Measurements from ENCODE around the gene LYPD6. TPM values are rescaled to one million over a fixed set of nuclear protein-coding genes. Genes with fewer than 3 reads are reported as not detected.
"Not testable (repeated sequence)": the region's sequence is repeated elsewhere in the genome, so short reads cannot be mapped to it uniquely, and the experiment has no call there.

Gene LYPD6
- total RNA-seq, 1 donor from 2014 or later, result 12.2 TPM

DNA sequence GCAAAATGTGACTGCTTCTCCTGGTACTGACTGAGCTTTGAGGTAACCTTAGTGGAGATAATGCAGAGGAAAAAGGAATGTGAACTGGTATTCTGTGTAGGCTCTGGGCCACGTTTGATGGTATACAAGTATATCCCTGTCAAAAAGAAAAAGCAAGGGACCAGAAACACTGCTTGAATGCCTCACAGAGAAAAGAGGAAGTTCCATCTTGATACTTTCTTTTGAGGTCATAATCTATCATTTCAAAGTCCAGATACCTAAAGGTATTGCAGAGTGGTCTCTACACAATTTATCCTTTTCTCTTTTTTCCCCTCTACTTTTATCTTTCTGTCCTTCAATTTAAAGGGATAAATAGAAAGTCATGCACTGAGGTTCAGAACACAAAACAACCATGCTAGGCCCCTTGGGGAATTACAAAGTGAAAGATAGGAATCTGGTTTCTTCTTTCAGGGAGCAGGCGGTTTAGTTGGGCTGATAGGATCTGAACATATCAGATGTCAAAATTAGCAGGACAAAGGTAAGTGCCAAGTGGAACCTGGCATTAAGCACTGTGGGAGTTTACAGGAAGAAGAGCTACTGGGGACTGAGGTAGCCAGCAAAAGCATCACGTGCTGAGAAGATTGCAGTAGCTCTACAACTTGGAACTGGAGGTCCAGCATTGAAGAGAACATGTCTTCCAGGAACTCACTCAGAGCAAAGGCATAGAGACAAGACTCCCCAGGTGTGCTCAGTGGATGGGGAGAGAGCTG, 121.2 kb downstream of the LYPD6 start:
- no peak for DNase-seq (ENCODE audit: low spot score)

DNA sequence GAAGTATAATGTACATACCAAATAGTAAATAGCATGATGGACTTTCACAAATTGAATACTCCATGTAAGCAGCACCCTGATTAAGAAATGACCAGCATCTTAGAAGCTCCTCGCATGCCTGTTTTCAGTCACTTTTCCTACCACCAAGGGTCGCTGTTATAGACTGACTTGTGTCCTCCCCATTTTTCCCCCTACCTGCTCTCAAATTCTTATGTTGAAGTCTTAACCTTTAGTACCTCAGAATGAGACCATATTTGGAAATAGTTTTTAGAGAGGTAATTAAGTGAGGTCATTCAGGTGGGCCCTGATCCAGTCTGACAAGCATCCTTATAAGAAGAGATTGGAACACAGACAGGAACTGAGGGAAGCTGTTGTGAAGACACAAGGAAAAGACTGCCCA, 125.9 kb downstream of the LYPD6 start:
- DNase-seq (ENCODE audit: low spot score), result no peak

DNA sequence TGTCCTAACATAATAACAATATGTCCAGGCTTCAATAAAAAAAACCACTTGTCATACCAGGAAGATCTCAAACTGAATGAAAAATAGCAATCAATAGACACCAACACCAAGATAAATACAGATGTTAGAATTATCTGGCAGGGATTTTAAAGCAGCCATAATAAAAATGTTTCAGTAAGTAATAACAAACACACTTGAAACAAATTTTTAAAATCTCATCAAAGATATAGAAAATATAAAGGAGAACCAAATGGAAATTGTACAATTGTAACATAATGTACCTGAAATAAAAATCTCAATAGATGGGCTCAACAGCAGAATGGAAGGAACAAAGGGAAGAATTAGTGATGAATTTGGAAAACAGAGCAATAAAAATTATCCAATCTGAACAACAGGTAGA, 128.1 kb downstream of the LYPD6 start:
- DNase-seq (ENCODE audit: low spot score), result no peak

GRCh38 chr2:149463328-149464002, 133.1 kb downstream of the LYPD6 start:
- DNase-seq (ENCODE audit: low spot score), result no peak

- DNase-seq (ENCODE audit: low spot score), result no peak
Measured at GRCh38 chr2:149464396-149464795, 134.0 kb downstream of the LYPD6 start.

- no peak for DNase-seq (ENCODE audit: low spot score)
Measured at GRCh38 chr2:149465873-149466272, 135.5 kb downstream of the LYPD6 start.

- no peak for DNase-seq (ENCODE audit: low spot score)
Measured at GRCh38 chr2:149466635-149467034, 136.2 kb downstream of the LYPD6 start.

GRCh38 chr2:149467436-149467835, 137.0 kb downstream of the LYPD6 start:
- DNase-seq (ENCODE audit: low spot score), result no peak

DNA sequence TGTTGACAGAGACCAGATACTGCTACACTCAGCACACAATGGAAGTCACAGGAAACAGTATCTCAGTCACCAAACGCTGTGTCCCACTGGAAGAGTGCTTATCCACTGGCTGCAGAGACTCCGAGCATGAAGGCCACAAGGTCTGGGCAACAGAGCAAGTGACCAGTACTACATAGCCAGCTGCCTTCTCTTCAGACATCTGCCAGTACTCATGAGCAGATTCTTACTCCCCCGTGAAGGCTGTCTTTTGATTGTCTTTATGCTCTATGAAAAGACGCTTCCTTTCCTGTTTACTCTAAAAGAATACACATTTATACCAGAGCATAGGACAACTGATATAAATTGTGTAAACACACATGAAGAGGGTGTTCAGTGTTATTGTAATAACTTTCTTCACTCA, 138.2 kb downstream of the LYPD6 start:
- DNase-seq (ENCODE audit: low spot score), result no peak

- no peak for DNase-seq (ENCODE audit: low spot score)
Measured at GRCh38 chr2:149470046-149470445, 139.7 kb downstream of the LYPD6 start.

- DNase-seq (ENCODE audit: low spot score), result no peak
Measured at GRCh38 chr2:149472413-149472812, 142.0 kb downstream of the LYPD6 start.

- no peak for DNase-seq (ENCODE audit: low spot score)
Measured at GRCh38 chr2:149473068-149473467, 142.7 kb downstream of the LYPD6 start.

DNA sequence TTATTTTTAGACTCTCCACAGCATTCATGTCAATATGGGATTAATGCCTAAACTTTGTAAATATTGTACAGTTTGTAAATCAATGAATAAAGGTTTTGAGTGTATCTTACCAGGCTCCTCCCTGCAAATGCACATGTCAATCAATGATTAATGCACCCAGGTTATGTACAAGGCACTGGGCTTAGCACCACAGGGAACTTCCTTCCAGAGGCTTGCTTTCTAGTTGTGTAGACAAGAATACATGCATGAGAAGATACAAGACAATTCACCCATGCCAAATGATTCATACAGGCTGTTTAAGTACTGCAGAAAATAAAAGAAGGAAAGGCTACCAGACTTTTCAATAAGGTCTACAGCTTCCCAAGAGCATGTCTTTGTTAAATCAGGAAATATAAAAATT, 143.1 kb downstream of the LYPD6 start:
- DNase-seq (ENCODE audit: low spot score), result no peak

DNA sequence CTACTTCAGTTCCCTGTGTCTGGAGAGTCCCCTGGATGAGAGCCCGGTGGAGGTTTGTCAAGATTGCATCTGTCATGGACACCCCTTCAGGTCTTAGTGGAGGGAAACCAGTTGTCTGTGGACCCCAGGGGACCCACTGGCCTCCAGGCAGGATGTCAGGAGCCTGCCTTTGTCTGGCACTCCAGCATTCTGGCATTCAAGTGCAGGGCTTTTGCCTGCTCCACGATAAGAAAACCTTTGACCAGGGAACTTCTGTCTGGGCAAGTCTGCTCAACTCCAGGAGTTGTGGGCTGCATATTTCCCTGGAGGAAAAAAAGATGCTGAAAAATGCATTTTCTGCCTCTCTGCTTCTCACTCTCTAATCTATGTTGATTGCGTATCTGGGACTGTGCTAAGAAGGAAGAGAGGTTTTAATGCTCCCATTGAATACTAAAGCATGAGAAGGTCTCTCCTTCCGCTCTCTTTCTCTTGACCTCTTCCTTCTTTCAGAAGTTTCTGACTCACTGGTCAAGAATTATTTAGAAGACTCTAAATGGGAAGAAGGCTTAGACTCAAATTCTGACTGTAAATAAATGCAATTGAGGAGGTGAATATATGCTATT, 152.7 kb downstream of the LYPD6 start:
- no peak for DNase-seq (ENCODE audit: low spot score)

- no peak for DNase-seq (ENCODE audit: low spot score)
Measured at GRCh38 chr2:149486664-149487063, 156.3 kb downstream of the LYPD6 start.

- no peak for DNase-seq (ENCODE audit: low spot score)
Measured at GRCh38 chr2:149487189-149487588, 156.8 kb downstream of the LYPD6 start.

GRCh38 chr2:149488706-149489440, 158.5 kb downstream of the LYPD6 start:
- DNase-seq (ENCODE audit: low spot score), result no peak

GRCh38 chr2:149489452-149489851, 159.1 kb downstream of the LYPD6 start:
- no peak for DNase-seq (ENCODE audit: low spot score)

GRCh38 chr2:149490296-149490695, 159.9 kb downstream of the LYPD6 start:
- DNase-seq (ENCODE audit: low spot score), result no peak

DNA sequence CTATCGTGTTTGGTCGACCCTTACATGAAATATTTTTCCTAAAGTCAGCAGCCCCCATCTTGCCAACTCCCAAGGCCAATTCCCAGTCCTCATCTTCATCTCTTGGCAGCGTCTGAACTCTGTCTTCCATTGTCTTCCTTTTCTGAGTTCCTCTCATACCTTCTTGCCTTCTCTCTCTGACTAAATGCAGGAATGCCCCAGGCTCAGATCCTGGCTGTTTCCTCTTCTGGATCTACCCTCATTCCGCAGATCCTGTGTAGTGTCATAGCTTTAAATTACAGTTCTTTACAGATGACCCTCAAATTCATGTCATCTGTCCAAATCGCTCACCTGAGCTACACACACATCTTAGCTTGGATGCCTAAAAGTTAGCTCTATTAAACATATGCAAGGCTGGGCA, 162.5 kb downstream of the LYPD6 start:
- DNase-seq (ENCODE audit: low spot score), result no peak

DNA sequence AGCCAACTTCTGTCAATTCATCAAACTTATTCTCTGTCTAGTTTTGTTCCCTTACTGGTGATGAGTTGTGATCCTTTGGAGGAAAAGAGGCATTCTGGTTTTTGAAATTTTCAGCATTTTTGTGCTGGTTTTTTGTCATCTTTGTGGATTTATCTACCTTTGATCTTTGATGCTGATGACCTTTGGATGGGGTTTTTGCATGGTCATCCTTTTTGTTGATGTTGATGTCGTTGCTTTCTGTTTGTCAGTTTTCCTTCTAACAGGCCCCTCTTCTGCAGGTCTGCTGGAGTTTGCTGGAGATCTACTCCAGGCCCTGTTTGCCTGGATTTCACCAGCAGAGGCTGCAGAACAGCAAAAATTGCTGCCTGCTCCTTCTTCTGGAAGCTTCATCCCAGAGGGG, 168.8 kb downstream of the LYPD6 start:
- not testable (repeated sequence) for DNase-seq (ENCODE audit: low spot score)

DNA sequence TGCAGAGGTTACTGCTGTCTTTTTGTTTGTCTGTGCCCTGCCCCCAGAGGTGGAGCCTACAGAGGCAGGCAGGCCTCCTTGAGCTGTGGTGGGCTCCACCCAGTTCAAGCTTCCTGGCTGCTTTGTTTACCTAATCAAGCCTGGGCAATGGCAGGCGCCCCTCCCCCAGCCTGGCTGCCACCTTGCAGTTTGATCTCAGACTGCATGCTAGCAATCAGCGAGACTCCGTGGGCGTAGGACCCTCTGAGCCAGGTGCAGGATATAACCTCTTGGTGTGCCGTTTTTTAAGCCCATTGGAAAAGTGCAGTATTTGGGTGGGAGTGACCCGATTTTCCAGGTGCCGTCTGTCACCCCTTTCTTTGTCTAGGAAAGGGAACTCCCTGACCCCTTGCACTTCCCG, 176.4 kb downstream of the LYPD6 start:
- not testable (repeated sequence) for DNase-seq (ENCODE audit: low spot score)
